Activated CD8-positive, alpha-beta memory T cell treated with anti-CD3 and anti-CD28 coated beads, Interleukin-2, amount 50 U/mL, for 24 hours (primary cell): Measurements from ENCODE around the gene PBX1.

Experiments used
- DNase-seq: peaks from one replicate; pipeline ENCODE4 v3.0.0-alpha.2; 2020; ENCODE audit errors: extremely low read depth

The PBX1 gene

DNA sequence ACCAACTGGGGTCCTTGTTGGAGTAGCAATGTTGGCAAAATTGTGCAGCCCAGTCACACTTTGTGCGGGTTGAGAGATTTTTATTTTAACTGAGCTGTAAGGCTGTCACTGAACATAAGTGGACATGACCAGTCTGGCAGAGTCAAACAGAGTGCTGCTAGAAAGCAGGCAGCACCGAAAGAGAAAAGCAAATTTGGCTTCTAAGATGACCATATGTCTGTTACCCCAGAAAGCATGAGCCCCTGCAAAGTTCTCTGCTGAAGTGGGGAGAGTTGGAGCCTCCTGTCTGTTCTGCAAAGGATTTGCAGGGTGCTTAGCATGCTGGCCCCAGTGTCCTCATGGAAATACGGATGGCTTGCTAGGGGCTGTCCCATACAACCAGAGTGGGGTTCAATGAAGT lies 220.4 kb downstream of the PBX1 start:
- DNase-seq, result no peak

DNA sequence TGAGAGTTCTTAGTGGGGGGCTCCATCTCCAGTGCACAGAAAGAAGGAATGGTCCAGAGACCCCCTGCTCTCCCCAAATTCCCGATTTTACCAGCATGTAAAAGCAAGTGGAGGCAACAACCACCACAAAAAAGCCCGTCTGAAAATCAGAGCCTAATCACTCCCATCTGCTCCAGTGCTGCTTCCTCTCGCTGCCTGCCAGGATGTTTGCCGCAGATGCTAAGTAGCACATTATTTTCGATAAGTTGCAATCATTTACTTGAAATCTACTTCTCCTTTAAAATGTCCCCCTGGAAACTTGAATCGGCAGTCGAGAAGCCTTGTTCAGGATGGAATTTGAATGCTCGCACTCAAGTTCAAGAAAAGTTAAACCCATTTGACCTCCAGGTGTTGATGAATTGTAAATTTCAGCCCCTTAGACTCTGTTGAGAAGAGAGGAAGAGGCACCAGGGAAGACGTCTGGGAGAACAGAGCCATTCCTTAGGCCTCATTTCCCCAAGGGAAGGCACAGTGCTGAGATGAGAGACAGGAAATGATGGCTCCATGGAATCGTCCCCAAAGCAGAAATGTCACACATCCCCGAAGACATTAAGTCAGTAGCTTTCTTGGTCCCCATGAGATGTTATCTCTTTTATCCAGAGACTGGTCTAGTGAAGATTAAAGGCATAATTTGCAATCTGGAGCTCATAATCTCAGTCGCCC lies 221.3 kb downstream of the PBX1 start:
- no peak for DNase-seq

DNA sequence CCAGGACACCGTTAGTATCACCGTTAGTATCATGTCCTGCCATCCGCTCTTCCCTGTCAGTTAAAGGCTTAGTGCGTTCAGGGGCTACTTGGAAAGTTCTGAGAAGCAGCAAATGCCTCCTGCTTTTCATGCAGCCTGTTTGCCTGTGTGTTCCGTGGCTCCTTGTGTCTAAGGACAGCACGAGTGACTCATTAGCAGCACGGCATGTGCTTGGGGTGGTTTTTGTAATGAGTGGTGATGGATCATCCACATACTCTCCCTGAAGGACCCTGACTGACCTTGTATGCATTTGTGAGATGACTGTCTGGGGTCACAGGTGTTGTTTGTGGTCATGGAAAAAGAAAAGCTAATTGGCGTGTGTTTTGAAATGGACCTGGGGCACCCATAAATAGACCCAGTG lies 221.9 kb downstream of the PBX1 start:
- DNase-seq, result no peak

DNA sequence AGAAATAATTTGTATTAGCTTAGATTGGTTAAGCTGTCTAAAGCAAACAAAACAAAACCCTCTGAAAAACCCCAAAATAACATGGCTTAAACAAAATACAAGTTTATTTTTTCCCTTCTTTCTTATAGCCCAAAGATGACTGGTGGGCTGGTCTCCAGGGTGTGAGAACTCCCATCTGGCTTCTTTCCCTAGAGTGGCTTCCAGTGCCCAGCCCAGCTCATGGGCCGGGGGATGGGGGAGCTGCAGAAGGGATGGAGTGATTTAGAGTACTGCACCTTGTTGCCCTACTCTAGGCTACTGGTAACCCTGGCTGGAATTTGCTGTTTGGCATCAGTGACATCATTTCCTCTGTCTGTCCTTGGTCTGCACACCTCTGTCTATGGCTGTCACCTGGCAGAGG lies 223.0 kb downstream of the PBX1 start:
- DNase-seq, result no peak

DNA sequence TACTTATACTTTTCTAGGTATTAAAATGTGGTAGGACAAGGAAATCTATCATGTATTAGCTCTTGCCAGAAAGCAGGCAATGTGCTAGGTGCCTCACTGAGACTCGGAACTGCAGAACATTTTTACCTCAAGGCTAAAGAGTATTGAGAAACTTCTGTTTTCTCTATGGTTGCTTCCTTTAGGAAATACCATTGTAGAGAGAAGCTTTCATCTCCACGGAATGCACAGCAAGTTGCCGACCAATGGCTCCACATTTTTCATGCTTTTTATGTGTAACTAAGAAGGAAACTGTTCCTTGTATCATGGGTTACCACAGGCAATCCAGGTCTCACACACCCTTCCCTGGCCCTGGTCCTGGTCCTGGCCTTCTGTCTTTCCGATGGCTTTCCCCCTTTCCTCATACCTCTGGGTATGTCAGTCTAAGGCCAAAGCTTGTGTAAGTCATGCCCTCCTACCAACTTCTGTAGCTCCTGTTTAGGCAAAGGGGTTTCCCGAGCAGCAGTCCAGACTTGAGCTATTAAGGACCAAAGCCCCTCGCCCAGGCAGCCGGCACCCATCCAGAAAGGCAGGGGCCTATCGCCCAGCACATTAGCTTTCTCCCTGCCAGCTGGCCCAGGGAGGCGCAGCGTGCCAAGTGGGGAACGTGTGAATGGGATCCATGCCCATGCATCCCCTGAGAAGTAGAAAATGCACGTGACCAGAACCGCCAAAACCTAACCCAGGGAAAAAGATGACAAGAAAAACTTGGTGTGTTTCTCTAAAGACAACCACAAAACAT lies 225.0 kb downstream of the PBX1 start:
- DNase-seq, result no peak

DNA sequence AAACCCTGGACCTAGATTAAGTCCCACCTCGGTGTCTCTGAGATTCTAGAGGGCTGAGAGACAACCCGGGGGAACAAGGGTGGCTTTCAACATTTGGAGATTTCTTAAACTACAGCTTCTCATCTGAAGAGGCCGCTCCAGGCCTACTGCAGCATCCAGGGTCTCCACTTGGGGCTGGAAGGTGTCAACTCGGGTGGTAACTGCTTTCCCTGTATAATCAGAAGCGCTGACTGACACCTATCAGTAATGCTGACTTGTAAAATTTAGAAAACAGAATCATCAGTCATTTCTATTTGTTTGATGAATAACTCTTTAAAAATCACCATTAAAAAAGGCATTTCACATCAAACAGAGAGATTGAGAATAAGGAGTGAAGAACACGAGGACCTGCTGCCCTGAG lies 226.0 kb downstream of the PBX1 start:
- DNase-seq, result no peak

DNA sequence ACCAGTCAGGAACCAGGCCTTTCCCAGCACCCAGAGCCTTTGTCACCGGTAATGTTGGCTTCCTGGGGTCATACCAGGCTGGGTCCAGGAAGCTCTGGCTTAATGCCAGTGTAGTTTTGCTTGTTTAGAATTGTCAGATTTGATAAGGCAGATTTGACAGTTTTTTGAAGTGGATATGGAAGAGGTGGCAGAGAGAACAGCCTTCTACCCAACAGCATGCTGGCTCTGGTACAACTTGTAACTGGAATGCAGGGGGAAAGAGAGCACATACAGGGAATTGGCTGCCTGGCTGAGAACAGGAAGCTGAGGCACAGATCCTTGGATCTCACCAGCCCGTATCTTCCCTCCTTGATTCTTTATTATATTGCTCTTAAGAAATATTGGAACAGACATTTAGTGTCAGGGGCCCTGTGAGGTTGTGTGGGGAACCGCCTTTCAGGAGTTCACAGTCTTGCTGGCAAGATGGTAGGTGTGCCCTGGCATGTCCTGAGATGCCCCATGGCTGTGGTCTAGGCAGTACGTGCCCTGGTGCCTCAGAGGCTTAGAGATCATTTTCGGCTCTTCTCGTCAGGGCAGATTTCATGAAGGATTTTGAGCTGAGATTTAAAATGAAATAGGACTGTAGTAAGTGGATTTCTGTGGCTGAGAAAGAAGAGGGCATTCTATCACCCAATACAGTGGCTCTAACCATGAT lies 227.0 kb downstream of the PBX1 start:
- DNase-seq, result no peak

DNA sequence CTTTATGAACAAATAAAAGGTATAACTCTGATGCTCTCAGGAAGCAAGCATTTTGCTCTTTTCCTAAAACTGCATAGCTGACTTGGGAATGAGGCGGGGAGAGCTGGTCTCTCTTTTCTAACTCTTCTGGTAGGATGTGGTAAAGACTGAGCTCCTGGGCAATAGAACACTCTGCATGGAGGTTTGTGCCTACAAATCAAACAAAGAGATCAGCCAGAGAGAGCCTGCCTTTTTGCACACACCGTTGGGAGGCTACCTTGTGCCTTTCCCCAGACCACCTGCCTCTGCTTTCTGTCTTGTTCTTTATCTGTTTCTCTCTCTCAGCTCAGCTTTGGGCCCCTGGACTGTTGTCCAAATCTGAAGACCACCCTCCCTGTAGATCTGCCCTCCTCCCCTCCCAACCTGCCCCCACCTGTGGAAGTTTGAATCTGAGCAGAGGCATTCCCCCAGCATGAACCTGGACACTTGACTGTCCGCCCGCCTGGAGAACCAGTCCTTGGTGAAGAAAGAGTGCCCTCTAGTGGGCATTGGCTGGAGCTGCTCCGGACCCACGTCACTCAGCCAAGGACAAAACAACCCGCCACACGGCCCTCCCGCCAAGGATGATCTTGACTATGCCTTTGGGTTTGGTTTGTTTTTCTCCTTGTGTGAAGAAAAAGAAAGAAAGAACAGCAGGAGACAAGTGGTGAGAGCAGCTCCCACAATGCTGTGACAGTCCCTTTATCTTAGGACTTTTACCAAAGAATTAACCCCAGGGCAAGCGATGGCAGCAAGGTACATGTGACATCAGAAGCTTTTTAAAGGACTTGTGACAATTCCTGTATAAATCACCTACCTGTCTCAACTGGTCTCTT lies 228.2 kb downstream of the PBX1 start:
- peak; percentile 14 for DNase-seq

DNA sequence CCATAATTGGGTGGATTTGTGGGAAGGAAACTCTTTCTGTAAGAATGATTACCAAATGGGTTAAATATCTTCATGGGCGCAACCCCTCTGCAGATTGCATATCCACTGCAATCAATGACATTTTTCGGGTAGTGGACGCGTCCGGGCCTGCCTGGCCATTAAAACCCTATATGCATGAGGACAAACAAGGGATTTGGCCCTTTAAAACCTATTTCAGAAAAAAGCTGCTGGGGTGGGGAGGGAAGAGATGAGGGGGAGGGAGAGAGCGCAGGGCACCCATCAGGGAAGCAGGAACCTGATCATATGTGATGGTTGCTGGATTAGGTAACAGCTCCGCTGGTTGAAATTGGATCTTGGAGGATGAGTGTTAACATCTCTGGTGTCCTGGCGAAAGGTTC lies 228.8 kb downstream of the PBX1 start:
- DNase-seq, result no peak

DNA sequence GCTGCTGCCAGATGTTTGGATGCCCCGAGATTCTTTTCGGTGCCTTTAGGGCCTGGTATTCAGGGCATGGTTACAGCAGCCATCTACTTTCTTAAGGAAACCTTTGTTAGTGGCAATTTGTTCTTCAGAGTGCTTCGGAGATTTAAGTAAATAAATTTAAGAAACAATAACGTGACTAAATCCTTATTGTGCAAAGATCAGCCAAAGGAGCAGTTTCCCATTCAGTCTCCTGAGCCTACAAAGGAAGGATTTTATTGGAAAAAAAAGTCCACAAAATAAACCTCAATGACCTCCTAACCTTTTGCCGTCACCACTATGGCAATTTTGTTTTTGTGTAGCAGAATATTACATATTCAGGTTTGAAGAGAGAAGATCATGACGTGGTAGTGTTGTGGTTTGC lies 231.1 kb downstream of the PBX1 start:
- DNase-seq, result no peak

DNA sequence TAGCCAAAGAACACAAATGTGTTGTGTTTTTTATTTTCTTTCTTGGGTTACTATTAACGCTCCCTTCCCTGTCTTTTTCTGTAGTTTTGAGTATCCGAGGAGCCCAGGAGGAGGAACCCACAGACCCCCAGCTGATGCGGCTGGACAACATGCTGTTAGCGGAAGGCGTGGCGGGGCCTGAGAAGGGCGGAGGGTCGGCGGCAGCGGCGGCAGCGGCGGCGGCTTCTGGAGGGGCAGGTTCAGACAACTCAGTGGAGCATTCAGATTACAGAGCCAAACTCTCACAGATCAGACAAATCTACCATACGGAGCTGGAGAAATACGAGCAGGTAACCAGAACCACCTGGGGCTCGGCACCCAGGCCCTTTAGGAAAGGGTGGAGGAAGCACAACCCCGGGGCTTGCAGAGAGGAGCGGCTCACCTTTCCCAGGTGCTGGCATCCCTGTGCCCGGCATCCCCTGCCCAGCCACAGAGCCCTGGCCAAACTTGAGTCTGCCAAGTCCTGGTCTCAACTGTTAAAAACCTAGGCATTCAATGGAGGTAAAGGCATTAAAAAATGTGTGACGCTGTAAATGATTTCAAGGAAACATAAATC lies 233.5 kb downstream of the PBX1 start:
- no peak for DNase-seq

DNA sequence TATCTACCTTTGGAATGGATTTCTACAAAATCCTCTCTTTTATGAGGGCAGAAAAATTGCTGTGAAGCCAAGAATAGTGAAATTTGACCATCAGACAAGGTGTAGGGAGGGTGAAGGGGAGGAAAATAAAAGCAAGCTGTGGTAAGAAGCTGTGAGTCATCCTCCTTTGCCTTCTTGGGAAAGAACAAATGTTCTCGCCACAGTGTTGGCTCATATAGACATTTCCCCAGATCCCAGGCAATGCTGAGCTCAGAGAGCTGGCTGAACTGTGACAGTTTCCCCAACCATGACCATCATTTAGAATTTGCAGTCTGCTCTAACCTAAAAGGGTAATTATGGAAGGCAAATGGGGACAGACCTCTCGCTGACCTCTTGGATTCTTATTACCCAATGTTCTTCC lies 235.4 kb downstream of the PBX1 start:
- no peak for DNase-seq

DNA sequence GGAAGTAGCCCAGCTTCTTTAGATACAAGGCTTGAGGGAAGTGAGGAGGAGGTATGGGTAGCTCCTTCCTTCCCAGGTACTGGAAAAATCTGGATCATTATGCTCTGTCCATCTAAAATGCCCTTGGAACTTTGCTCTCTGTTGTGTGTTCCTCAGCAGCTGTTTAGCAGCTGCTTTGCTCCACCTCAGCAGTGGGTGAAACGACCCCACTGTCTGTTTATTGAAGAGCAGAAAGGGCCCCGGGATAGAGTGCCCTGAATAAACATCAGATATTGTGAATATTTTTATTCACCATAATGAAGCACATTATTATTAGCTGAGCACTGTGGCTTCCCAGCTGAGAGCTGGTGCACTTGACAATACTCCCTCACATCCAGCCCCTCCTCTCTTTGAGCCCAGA lies 237.9 kb downstream of the PBX1 start:
- no peak for DNase-seq

DNA sequence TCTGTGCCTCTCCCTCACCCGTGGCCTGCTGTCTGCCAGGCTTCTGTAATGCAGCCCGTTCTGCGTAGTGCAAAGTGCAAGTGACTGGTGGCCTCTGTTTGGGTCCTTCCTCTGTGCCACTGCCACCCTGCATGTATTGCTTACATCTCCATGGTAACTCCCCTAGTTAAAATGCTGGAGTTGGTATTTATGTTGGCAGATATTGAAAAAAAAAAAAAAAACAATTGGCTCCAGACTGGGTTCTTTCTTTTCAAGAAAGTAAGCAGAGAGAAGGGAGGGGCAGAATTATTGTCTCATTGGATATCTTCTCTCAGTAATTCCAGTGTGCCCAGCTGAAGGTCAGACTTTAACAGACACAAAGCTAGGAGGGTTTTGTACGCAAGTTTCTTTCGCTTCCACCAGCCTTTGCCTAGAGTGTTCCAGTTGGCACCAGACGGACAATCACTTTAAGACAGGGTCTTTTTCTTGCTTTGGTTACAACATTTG lies 242.3 kb downstream of the PBX1 start:
- no peak for DNase-seq

DNA sequence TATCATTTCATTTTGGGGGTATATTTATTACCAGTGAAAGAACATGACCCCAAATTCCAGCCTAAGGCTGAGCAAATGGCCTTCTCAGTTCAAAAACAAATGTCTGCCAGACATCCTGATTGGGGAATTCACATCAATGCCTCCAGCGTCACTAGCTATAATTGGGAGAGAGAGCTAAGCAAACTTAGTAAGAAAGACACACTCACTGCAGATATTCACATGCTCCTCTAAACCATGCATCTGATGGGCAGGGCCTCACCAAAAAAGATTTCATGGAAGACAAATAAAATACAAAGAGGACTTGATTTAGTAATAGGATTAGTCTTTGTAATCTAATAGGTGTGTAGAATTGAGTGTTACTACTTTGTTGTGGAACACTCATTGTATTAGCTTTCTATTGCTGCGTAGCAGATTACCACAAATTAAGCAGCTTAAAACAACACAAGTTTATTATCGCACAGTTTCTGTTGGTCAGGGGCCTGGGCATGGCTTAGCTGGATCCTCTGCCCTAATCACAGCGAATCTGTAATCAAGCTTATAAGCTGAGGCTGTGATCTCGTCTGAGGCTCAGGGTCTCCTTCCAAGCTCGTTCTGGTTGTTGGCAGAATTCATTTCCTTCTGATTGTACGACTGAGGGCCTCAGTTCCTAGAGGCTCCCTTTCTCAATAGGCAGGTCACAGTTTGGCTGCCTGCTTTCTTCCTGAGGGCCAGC lies 243.0 kb downstream of the PBX1 start:
- no peak for DNase-seq

DNA sequence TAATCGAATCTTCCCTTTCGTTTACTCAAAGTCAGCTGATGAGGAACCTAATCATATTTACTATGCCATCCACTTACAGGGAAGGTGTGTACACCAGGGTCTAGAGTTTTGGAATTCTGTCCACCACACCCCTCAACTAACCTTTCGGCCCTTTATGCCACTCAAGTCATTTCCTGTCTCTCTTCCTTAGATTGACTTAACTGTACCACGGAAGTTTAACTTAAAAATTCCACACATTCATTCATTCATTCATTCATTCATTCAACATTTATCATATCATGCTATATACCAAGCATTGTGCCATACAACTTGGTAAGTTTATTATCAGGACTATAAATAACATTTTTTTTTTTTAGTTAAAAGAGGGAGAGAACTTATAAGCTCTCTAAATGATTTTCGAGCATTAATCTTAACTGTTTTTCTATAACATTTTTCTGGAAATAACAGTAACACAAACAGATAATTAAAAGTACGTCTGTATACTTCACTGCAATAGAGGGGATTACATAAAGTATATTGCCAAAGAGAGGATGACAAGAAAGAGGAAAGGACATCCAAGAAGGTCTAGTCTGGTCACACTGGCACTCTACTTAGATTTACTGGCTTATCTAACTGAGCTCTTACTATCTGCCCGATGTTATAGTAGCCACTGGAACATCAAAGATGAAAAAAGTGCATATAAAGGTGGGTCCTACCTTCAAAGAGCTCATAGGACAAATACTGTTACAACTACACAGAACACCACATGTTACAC lies 243.7 kb downstream of the PBX1 start:
- no peak for DNase-seq

DNA sequence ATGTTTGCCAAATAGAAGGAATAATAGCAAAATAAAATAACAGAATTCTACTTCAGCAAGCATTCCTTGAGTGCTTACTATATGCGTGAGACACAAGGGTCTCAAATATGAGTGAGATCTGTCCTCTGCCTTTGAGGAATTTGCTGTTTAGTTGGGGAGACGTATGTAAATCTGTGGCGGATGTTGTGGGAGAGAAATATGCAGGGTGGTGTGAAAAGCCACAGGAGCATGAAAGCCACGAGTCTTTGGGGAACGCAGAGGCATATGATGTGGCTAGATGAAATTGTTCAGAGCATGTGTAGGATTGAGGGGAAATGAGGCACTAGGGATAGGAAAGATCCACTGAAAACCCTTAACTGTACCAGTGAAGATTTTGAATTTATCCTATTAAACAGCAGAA lies 244.4 kb downstream of the PBX1 start:
- no peak for DNase-seq

DNA sequence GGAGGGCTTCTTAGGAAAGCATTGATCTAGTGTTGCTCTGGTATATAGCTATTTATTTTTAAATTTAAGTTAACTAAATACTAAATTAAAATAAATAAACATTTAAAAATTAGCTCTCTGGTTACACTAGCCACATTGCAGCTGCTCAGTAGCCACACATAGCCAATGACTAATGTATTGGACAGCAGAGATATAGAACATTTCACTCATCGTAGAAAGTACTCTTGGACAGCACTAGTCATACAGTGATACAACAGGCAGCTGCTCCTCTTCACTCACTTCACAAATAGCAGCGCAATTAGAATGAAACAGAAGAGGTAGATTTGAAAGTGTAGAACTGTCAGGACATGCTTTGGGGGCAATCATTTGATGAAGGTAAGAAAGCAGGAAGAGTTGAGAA lies 245.4 kb downstream of the PBX1 start:
- DNase-seq, result no peak

DNA sequence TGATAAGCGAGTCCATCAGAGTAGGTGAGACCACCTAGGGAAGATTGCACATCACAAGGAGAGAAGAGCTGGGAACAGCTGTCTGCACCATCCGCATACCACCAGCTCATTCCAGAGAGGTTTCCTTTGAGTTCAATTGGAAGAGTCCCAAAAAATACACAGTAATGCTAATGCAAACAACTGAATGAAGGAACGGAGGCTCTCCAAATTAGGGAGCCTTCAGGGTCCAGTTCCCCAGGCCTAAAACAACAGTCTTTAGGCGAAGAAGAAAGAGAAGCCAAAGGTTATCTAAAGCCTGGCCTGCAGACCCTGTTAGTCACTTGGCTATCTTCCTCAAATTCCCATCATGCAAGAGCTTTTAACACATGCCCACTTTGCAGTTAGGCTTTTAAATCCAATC lies 246.4 kb downstream of the PBX1 start:
- no peak for DNase-seq

DNA sequence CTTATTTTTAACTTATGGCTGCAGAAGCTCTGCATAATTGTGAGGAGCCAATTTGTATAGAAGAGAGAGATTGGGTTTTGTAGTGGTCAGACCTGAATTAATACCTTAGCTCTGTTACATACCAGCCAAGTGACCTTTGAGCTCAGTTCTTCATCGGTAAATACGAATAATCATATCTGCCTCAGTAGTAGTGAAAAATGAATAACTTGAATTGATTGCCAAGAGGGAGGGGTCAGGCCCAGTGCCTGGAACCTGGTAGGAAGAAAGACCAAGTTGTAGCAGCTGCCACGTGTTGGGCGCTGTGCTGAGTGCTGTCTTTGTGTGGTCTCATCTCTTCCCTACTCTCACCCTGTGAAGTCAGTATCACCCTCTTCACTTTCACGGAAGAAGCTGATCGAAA lies 247.5 kb downstream of the PBX1 start:
- DNase-seq, result no peak
